GM21381 (cell line): ENCODE measurements around the gene EVI5.

ENCODE experiments used
- ATAC-seq: cut with Tn5 transposase; IDR thresholded peaks from one replicate; pipeline ENCODE4 v1.9.1; 2021; ENCODE audit warnings: mild to moderate bottlenecking, moderate library complexity; ENCODE audit not compliant: unreplicated experiment

EVI5 gene

DNA sequence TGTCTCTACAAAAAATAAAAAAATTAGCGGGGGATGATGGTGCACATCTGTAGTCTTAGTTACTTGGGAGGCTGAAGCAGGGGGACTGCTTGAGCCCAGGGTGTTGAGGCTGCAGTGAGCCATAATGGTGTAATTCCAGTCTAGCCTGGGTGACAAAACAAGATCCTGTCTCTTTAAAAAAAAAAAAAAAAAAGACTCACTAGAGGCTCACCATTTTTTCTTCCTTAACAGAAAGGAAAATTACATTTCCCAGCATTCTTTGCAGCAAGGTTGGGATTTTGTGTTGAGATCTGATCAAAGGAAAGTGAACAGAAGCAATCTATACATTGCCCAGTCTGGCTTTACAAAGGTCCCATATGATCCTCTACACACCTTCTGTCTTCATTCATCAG, 319.7 kb downstream of the EVI5 start:
- no peak for ATAC-seq

- ATAC-seq, result no peak
Observed at GRCh38 chr1:92464588-92465255, 320.2 kb downstream of the EVI5 start.

GRCh38 chr1:92461364-92462097, 323.4 kb downstream of the EVI5 start:
- peak; percentile 68 for ATAC-seq

DNA sequence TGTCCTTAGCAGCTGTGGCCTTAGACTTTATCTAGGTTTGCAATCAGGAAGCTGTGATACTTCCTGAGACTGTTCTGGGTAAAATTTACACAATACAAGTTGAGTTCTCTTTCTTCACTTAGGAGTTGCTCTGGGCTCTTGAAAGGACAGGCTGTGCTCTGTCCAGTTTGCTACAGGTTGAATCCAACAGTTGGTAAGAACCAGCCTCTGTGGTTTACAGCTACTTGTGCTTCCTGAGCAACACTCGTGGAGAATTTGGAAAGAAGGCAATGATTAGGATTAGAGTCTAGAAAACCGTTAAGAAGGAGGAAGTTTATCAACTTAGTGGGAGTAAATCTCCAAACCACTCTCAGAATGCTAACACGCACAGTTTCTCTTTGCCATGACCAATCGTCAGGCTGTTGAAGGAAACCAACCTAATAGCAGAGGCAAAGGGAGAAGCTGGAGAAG, 325.0 kb downstream of the EVI5 start:
- ATAC-seq, result no peak
